ENCODE measurements around the gene PSMD6.
A peak's percentile ranks its signal among the peaks of the same experiment; 100 is the strongest.

The PSMD6 gene

DNA sequence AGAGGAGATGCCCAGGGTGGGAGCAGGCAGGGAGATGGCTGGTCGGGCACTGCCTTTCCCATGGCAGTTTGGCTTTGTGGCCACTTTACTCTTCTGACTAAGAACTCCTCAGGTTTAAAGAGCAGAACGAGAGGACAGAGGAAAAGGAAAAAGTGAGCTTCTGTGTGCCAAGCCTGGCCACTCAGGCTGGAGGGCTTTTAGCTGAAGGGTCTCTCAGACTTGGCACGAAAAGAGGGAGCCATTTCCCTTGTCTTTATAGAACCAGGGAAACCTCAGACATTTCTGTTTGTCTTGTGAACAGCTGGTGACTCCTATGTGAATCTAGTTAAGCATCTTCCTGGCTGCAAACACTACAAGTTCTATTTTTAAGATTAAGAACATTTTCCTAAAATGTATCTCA lies 23.3 kb upstream of the PSMD6 start:
- no peak for DNase-seq (ENCODE audit: low read depth, low spot score)

DNA sequence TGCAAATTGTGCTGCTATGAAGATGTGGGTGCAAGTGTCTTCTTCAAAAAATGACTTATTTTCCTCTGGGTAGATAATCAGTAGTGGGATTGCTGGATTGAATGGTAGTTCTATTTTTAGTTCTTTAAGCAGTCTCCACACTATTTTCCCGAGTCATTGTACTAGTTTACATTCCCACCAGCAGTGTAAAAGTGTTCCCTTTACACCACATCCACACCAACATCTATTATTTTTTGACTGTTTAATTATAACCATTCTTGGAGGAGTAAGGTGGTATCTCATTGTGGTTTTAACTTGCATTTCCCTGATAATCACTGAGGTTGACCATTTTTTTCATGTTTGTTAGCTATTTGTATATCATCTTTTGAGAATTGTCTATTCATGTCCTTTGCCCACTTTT lies 19.7 kb upstream of the PSMD6 start:
- DNase-seq (ENCODE audit: low read depth, low spot score) = no peak

DNA sequence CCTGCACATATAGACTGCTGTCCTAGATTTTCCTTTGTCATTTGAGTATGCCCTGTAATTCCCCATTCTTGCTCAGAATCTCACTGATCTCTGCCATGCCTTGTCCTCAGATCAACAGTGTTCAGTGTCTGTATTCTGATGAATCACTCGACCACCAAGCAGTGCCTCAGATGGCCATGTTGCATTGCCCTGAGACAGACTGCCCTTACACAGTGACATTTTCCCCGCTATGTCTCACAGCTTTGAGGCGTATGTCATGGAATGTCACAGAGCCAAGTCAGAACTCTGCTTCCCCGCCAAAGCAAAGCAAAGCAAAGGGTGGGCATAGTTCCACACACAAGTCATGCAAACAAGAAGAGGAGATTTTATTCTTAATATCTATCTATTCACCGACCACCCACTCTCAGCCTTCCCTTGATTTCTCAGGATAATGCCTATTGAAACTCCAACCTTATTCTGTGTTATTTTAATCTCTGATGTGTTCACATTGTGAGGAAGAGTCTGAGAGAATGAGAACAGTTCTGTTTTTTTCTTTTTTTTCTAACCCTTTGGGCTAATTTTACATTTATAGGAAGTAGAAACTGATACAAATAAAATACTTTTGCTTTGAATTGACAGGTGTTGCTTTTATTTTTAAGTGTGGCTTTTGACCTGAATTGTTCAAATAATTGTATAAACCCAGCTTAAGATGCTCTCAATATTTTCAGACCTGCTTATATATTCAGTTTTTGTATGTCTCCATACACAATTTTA lies 16.9 kb upstream of the PSMD6 start:
- no peak for DNase-seq (ENCODE audit: low read depth, low spot score)

DNA sequence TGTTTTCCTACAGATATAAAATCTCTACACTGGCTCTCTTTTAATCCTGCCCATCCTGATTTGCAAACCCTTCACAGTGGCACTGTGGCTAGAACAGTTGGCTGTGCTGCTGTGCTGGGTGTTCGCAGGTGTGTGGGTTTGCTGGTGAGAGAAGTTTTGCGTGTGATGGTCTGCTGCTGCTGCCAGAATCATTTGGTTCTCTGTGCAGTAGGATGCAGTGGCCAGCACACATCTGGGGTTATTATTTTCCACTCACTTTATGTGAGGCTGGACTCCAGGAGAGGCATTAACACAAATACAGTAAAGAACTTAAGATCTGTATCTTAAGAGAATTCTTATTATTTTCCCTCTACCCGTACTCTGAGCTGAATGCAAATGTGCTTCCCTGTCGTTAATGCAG lies 16.0 kb upstream of the PSMD6 start:
- no peak for DNase-seq (ENCODE audit: low read depth, low spot score)

DNA sequence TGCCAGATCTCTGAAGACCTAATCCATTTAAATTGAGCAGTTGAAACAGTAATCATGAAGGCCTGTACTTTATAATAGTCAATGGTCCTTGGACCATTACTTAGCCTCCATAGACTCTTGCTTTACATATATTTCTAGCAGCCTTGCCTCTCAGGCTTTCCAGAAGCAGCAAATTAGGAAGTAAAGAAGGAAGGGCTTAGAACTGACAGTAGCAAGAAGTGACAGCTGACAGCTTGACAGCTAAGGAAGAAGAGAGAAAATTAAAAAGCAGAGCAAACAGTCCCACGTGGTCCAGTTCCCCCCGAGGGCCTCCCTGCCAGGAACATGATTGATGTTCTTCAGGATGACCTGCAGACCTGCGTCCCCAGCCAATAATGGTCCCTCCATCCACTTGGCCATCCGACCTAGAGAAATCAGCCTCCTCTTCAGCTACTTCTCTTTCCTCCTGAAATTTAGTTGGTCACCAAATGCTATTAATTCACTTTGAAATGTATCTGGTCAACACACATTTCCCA lies 15.0 kb upstream of the PSMD6 start:
- peak; percentile 78 for DNase-seq (ENCODE audit: low read depth, low spot score)

DNA sequence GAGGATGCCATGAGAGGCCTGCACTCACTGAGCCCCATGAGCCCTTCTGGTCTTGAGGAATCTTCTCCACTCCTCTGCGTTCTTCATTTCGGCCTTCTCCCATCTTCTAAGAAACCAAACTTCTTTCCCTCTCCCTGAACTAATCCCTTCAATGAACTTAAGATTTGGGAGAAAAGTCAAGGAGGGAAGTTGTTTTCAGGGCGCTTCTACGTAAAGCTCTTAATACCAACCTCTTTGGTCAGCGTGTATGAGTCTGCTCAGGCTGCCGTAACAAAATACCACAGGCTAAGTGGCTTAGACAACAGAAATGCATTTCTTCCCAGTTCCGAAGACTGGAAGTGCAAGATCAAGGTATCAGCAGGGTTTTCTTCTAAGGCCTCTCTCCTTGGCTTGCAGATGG lies 13.8 kb upstream of the PSMD6 start:
- no peak for DNase-seq (ENCODE audit: low read depth, low spot score)

DNA sequence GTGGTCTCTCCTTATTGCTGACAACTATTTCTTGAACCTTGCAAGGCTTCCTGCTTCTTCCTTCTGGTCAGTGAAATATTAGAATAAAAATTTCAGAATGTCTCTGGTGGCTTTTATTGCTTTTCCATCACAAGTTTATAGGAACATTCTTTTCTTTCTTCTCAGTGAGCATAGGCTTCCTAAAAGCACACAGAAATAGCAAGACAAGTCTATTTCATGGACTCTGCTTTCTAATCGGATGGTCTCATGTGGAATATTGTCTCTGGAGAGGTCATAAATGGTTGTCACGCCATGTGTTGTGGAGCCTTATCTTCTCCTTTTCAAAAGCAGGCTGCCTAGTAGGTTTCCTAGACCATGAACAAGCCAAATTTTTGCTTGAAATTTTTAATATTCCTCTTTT lies 9.8 kb upstream of the PSMD6 start:
- DNase-seq (ENCODE audit: low read depth, low spot score) = no peak

DNA sequence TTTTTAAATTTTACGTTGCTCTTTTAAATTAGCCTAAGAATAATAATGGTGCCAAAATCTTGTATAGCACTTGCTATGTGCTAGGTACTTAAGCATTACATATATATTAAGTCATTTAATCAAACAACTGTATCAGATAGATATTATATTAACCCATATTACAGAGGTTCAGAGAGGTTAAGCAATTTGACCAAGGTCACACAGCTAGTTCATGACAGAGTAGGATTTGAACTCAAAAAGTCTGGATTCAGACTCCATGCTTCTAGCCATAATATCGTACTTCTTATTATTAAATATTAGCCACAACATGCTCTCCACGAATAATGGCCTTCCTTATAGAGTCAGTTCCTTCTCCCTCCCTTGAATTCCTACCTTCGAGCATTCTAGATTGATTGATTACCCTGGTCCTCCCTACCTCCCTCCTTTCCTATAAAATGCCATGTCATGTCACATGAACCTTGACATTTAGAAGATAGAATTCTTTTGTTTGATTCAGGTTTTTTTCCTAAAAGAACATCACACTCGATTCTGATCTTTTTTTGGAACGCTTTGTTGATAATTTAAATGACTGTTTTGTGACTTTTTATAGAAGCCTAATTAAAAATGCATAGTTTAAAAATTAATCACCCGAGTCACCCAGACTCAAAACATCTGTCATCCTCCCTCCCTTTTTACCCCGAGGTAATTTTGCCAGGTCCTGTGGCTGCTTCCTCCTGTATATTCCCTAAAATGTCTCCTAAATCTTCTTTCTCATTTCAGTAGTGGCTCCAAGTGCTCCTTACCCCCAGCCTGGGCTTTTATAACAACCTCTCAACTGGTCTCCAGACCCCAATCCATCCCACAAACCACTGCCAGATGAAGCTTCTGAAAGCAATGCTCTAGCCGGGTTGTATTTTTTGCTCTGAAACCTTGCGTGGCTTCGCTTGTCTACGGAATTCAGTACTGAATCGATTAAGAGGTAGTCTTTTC lies 8.5 kb upstream of the PSMD6 start:
- DNase-seq (ENCODE audit: low read depth, low spot score) = peak; percentile 19

DNA sequence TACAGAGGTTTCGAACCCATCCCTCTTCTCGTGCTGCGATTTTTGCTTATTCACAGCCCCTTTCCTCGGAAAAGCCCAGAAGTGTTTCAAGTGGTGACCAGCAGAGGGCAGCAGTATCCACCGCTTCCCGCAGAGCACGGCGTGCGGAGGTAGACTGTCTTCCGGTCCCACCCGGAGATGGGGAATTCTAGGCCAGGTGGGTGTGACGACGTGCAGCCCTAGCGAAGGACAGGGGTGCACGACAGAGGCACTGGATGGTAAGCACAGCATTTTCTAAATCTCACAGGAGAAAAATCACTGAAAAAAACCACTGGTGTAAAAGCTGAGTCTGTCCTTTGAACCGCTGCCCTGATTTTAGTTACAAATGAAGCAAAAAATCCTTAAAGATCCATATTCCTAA lies 7.4 kb upstream of the PSMD6 start:
- DNase-seq (ENCODE audit: low read depth, low spot score) = peak; percentile 90

DNA sequence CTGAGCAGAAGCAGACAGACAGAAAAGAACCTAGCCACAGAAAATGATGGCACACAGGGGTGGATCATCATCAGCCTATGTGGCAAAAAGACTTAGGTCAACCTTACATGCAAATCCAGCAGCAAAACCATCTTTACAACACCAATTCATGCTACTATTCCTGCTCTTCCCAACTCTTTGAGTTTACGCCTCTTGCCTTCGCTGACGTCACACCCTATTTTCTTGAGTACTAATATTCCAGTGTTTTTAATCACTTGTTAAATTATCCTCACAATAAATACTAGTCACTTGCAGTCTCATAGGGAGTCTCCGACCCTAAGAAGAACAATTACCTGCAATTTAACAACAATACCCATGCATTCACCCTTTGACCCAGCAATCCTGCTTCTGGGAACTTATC lies 6.0 kb upstream of the PSMD6 start:
- DNase-seq (ENCODE audit: low read depth, low spot score) = no peak

DNA sequence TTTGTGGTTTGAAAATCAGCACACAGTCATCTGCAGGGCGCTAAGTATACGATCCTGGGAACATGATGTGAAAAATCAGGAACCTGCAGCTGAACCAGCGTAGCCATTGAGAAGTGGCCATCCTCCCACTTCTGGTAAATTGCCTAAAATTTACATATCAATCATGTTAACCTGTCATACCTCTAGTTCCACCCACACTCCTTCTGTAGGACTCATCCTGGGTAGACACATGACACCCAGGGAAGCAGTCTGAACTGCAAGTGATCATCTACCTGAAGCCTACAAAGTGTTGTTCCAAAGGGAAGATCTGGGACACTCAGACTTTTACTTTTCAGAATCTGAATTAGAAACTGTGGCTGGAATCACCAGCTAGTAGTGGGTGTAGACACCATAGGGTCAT lies 5.5 kb upstream of the PSMD6 start:
- DNase-seq (ENCODE audit: low read depth, low spot score) = no peak

DNA sequence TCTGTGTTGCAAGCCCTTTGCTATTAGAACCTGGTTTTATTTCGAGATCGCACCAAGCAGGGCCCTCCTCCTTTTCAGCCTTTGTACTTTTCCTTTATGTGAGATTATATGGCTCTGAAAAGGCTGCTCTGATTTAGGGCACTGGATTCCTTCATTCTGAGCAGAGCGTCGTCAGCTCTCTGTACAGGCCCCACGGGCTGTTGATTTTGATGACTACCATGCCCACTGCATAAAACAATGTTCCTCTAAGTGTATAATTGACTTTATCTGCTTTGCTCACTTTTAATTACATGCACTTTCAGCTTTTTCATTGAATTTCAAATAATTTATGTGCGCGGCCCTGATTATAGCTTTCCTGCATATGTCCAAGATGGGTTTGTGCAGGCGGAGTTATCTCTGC lies 4.4 kb upstream of the PSMD6 start:
- no peak for DNase-seq (ENCODE audit: low read depth, low spot score)

DNA sequence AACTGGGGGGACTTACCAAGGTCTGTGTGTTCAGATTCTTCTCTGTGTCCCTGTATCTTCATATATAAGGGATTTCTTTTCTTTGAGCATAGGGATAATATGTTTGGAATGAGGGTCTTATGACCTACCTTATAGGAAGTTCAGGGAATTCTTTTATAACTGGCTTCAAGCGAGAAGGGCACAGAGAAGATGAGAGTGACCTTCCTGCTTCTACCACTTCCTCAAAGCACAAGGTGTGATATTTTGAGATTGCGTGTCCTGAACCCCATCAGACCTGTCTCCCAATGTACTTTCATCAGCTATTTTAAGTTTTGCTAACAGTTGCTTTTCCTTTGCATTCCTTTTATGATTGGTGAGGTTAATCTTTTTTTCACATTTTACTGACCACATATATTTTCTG lies 3.1 kb upstream of the PSMD6 start:
- no peak for DNase-seq (ENCODE audit: low read depth, low spot score)

DNA sequence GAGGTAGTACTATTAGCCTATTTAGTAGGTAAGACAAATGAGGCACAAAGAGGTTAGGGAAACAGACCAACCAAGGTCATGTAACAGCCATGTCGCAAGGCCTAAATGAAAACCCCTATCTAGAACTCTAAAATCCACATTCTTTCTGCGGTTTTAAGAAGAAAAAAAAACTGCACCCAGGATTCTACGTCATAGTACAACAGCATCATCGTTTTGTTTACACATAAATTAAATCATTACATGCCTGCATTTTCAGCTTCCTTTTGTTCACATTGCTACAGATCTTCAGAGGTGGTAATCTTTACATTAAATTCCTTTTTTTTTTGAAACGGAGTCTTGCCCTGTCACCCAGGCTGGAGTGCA lies 548 bp upstream of the PSMD6 start:
- no peak for DNase-seq (ENCODE audit: low read depth, low spot score)

DNA sequence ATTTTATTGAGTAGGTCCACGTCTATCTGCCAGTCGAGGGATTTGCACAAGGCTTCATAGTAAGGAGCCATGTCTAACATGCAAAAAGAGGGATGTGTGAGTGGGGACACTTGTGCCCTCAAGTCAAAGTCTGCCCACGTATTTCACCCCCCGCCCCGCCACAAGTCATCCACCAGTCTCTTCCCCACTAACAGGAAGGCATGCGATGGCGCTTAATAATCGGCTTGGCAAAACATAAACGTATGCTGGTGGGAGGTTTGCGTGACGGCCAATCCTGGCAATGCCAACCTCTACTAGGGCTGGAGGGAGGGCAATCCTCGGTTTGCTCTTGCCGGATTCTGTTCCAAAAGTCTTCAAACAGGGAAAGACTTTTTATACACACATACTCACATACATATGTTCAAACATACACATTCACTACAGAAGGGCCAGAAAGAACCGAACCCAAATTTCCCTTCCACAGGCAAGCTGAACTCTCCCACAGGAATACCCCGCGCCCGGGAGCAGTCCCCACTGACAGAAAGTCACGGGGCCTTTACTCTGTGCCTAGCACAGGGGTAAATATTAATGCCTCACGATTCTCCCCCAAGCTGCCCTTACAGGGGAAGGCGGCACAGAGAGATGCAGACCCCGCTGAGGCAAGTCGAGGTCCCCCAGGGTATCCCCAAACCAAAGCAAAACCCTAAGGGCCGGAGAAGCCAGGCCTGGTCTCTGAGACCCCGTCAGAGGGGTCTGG lies 675 bp downstream of the PSMD6 start:
- no peak for DNase-seq (ENCODE audit: low read depth, low spot score)

DNA sequence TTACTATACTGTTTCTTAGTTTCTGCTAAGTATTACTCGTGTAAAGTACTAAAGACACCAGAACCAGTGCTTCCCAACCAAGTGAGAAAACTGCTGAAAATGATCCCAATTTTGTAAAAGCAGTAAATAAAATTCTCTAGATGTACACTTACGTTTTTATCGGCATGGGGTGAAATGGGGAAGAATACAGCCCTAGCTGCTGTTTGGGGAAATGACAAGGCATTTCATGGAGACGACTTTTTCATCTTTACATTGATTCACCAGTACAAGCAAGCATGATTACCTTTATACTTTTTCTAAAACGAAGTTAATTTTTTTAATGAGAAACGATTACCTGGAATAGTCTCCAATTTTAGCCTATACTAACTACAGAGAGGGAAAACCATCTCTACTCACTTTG lies 1.4 kb downstream of the PSMD6 start:
- no peak for DNase-seq (ENCODE audit: low read depth, low spot score)

DNA sequence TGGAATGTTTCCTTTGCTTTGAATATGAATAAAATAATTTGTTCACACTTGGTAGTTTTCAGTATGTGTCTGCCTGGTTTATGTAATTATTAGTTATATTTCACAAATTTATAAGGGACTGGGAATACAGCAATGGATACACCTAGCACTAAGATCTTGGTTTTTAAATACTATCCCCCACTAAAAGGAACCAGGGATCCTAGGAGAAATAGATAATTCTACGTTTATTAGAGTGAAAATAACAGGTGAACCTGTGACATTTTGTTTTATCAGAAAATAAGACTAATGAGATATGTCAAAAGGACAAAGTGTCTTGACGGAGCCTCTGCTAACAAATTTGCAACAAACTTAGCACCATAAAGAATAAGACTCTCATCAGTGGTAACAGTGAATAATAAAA lies 3.4 kb downstream of the PSMD6 start:
- DNase-seq (ENCODE audit: low read depth, low spot score) = no peak

DNA sequence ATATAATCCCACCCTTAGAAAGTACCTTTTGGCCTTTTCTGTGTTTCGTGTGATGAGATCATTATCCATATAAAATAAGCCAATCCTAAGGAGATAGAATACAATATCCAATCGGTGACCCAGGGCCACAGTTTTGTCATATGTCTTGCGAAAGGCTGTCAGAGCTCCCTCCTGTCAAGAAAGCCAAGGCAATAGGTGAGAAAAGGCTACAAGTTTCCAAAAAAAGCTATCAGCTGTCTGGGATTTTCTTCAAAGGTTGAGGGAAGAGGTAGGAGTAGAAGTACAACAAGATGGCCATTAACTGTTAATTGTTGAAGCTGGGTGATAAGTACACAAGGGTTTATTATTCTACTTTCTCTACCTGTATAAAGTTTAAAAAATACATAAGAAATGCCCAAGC lies 4.0 kb downstream of the PSMD6 start:
- DNase-seq (ENCODE audit: low read depth, low spot score) = no peak

DNA sequence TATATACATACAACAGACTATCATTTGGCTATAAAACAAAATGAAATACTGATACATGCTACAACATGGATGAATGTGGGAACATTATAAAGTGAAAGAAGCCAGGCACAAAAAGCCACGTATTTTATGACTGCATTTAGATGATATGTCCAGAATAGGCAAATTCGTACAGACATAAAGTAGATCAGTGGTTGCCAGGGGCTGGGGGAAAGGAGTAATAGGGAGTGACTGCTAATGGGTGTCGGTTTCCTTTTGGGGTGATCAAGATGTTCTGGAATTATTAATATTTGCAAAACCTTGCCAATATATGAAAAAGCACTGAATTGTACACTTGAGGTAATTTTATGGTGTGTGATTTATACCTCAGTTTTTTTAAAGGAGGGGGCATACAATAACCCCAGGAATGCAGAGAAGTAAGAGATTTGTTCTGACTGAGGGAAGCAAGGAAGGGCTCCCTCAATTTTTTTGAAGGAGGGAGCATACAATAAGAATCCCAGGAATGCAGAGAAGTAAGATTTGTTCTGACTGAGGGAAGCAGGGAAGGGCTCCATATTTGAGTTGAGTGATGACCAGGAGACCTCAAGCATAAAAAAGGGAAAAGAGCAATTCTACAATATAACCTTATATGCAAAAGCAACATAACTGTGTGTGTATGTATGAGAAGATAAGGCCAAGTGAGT lies 6.2 kb downstream of the PSMD6 start:
- DNase-seq (ENCODE audit: low read depth, low spot score) = no peak

DNA sequence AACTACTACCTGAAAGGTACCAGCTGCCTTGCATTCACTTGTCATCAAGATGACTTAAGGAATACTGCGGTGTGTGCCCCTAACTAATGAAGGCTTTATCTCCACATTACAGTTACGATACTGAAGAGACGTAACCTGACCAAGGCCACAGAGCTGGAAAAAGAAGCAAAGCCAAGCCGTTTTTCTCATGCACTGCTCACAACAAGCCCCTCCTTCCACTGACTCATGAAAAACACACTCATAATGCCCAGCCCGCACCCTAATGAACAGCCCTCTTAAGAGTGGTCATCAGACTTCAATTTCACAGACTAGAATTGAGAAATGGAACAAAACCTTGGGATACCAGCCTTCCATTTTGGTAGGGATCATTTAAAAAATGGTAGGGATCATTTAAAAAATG lies 11.6 kb downstream of the PSMD6 start:
- DNase-seq (ENCODE audit: low read depth, low spot score) = no peak

DNA sequence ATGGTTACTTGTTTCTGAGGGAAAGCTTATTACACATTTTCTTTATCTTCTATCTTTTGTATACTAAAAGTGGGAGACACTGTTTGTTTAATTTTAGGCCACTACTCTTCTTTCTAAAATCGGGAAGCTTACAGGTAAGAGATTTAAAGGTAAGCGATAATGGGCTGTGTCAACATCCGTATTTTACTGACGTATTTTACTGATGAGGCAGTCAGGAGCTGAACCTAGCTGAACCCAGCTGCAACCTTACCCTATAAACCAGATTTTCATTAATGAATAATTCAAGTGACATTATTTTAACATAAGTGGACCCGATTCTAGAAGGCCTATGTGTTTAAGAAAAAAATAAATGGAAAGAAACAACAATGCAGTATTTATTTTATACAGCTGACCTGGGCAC lies 13.1 kb downstream of the PSMD6 start:
- no peak for DNase-seq (ENCODE audit: low read depth, low spot score)

DNA sequence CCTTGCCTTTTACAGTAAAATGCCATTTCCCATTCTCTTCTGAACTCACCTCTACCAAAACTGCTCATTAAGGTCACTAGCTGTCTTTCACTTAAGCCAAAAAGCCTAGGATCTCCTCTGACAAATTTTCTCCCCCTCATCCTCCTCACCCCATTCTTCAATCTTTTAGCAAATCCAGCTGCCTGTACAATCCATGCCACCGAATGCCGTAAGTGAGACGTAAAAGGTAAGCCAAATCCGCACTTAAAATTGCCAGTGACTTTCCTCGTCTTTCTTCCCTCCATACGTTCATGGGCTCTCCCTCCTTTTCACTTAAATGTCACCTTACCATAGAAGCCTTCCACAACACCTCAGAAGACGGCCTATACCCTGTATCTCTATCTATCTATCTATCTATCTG lies 13.8 kb downstream of the PSMD6 start:
- no peak for DNase-seq (ENCODE audit: low read depth, low spot score)

Data from ELF-1 (cell line).